Panc1 (cell line): ENCODE measurements around the gene TAF4B.

Experiments used
- CTCF ChIP-seq: fragments of 450-650 bp; IDR thresholded peaks from 2 replicates; pipeline ENCODE4 v1.5.1; 2017; ENCODE audit warnings: mild to moderate bottlenecking
- POLR2AphosphoS5 ChIP-seq: IDR thresholded peaks from 2 replicates; pipeline ENCODE4 v1.6.1; 2012; ENCODE audit warnings: mild to moderate bottlenecking, low read depth, low read length, moderate library complexity
- REST ChIP-seq, 2 experiments: IDR thresholded peaks; 2 replicates each; pipeline ENCODE4 v1.6.1; 2011 to 2012; ENCODE audit warnings: low read depth in 2 of 2, control low read depth in 1 of 2, low read length in 1 of 2, mild to moderate bottlenecking in 1 of 2, moderate library complexity in 1 of 2; ENCODE audit not compliant: insufficient read depth in 1 of 2
- SIN3A ChIP-seq: IDR thresholded peaks from 2 replicates; pipeline ENCODE4 v1.6.1; 2012; ENCODE audit warnings: low read depth, mild to moderate bottlenecking, low read length, moderate library complexity, borderline replicate concordance; ENCODE audit not compliant: insufficient read depth
- TCF7L2 ChIP-seq: IDR thresholded peaks from 2 replicates; pipeline ENCODE4 v1.6.1; 2011; ENCODE audit warnings: mild to moderate bottlenecking, low read depth, low read length, inconsistent platforms

- no peak for TF ChIP-seq CTCF
- no peak for TF ChIP-seq POLR2AphosphoS5
- no peak for TF ChIP-seq SIN3A
- no peak for TF ChIP-seq REST (IDR thresholded peaks at IDR 0.05; ENCODE audit: insufficient read depth in 1 of 2, low read depth in 2 of 2, low read length in 1 of 2)
- no peak for TF ChIP-seq TCF7L2
Observed at GRCh38 chr18:26386002-26386401, 159.8 kb downstream of the TAF4B start.
